Stimulated activated CD8-positive, alpha-beta memory T cell treated with anti-CD3 and anti-CD28 coated beads, Interleukin-7, amount 100 ng/mL, for 1 hour (primary cell): ENCODE data around the gene CARMIL1.
"Not testable (repeated sequence)": the region's sequence is repeated elsewhere in the genome, so short reads cannot be mapped to it uniquely, and the experiment has no call there.

Source experiments
- DNase-seq, 2 donors: peaks; one replicate each; pipeline ENCODE4 v3.0.0-alpha.2; 2020; ENCODE audit warnings: low read depth in 2 of 2

The CARMIL1 gene

GRCh38 chr6:25369433-25370177 is 90.4 kb downstream of the CARMIL1 start:
- no peak for DNase-seq

- no peak for DNase-seq
Measured at GRCh38 chr6:25370178-25371036, 91.2 kb downstream of the CARMIL1 start.

- no peak for DNase-seq
Measured at GRCh38 chr6:25371037-25371347, 91.8 kb downstream of the CARMIL1 start.

- no peak for DNase-seq
Measured at GRCh38 chr6:25375125-25375524, 96.0 kb downstream of the CARMIL1 start.

- DNase-seq: no peak
Measured at GRCh38 chr6:25377664-25378063, 98.5 kb downstream of the CARMIL1 start.

GRCh38 chr6:25381077-25381476 is 101.9 kb downstream of the CARMIL1 start:
- no peak for DNase-seq

GRCh38 chr6:25382476-25382875 is 103.3 kb downstream of the CARMIL1 start:
- not testable (repeated sequence) for DNase-seq

GRCh38 chr6:25384234-25384633 is 105.1 kb downstream of the CARMIL1 start:
- no peak for DNase-seq

GRCh38 chr6:25384967-25385366 is 105.8 kb downstream of the CARMIL1 start:
- DNase-seq: no peak

- no peak for DNase-seq
Measured at GRCh38 chr6:25387483-25387882, 108.3 kb downstream of the CARMIL1 start.

- no peak for DNase-seq
Measured at GRCh38 chr6:25387911-25388310, 108.7 kb downstream of the CARMIL1 start.

- DNase-seq: no peak
Measured at GRCh38 chr6:25388776-25389175, 109.6 kb downstream of the CARMIL1 start.

GRCh38 chr6:25389471-25389870 is 110.3 kb downstream of the CARMIL1 start:
- DNase-seq: no peak

- no peak for DNase-seq
Measured at GRCh38 chr6:25392372-25392771, 113.2 kb downstream of the CARMIL1 start.

- no peak for DNase-seq
Measured at GRCh38 chr6:25395731-25396130, 116.6 kb downstream of the CARMIL1 start.

GRCh38 chr6:25397406-25397805 is 118.2 kb downstream of the CARMIL1 start:
- DNase-seq: no peak

GRCh38 chr6:25399885-25400284 is 120.7 kb downstream of the CARMIL1 start:
- DNase-seq: no peak

- no peak for DNase-seq
Measured at GRCh38 chr6:25401711-25402110, 122.5 kb downstream of the CARMIL1 start.

- no peak for DNase-seq
Measured at GRCh38 chr6:25402125-25402524, 123.0 kb downstream of the CARMIL1 start.

GRCh38 chr6:25403150-25403549 is 124.0 kb downstream of the CARMIL1 start:
- DNase-seq: no peak

- DNase-seq: no peak
Measured at GRCh38 chr6:25404091-25404490, 124.9 kb downstream of the CARMIL1 start.

GRCh38 chr6:25404693-25405169 is 125.6 kb downstream of the CARMIL1 start:
- DNase-seq: peak in 1 of 2 donors; percentile 9

GRCh38 chr6:25405442-25405841 is 126.3 kb downstream of the CARMIL1 start:
- DNase-seq: no peak
